OCI-M2 (cell line): ENCODE measurements around the gene ACP1.

ENCODE experiments used
- DNase-seq: peaks from one replicate; lab custom pipeline; 2025; ENCODE audit not compliant: unreplicated experiment; lab: John Stamatoyannopoulos, UW

Gene ACP1

DNA sequence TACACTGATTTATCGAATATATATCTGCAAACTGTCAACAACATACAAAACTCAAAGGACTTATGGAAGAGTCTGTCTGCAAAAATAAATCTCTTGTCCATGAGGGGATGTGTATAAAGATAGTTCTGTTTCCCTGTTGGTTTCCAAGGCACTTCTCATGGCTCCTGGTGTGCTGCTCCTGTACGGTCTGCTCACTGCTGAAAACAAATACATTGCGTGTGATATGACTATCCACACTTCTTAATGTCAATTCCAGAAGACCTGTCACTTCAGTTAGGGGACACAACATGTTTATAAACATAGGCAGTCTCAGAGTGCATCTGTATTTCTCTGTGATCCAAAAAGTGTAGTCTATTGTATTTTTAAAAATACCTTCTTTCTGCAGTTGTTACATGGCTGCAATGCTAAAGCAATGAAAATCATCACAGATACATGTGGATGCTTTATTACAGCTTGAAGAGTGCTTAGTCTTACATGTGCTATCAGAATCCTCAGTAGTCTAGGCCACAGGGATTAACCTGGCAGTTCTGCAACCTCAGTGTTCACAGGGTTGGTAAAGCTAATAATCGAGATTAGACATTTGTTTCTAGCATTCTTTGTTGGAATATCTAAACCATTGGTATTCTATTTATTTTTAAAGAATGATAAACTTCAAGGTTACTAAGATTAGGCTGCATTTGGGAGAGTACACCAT, 15.4 kb downstream of the ACP1 start:
- no peak for DNase-seq

DNA sequence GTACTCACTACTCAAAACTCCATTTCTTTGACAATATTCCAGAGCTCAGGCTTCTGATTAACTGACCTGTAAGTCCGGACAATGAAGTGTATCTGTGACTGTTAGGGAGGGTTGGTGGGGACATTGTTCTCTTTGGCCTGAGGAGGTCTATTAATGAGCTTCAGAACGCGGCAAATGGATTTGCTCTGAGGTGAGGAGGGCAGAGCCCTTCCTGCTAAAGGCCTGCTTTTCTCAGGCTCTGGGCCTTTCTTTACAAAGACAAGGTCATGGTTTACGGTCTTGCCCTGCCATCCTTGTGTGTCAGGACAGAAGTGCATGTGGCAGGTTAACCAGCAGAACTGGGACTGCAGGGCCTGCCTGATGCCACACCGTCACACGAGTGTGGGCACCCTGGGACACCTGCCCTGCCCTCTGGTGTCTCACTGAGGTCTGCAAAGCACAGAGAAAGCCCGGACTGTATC, 15.9 kb downstream of the ACP1 start:
- DNase-seq, result no peak

GRCh38 chr2:281381-281780, 16.6 kb downstream of the ACP1 start:
- no peak for DNase-seq

DNA sequence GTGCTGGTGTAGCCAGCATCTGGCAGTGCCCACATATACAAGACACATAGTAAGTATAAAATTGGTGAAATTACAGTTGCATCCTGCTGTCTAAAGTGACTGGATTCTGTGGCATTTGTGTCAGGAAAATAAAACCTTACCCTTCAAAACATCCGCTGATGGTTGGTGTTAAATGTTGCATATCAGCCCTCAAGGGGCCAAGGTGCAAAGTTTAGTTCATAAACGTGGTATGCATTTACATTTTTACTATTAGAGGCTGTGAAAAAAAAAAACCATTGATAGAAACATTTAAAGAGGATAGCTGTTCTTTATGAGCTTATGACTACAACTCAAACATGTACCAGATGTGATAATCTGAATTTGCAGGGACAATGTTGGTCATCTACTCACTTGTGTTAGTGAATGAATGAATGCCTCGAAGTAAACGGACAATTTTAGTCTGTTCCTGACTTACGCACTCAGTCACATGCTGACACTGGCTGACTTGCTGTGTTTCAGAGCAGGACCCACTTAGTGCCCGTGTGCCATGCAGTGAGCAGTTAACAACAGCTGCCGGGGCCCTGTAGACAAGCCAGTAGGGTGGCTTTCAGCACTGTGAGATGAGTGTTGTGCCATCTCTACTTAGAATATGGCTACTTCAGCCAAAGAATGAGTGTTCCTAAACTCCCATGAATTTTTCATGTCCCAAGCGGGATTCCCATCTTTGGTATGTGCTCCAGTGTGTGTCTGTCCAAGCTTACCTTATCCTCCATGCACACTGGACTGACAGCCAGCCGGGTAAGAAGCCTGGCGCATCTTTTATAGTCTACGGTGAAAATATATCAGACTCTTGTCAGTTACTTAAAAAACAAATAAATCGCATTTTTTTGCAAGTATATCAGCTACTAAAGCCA, 17.9 kb downstream of the ACP1 start:
- DNase-seq, result no peak

DNA sequence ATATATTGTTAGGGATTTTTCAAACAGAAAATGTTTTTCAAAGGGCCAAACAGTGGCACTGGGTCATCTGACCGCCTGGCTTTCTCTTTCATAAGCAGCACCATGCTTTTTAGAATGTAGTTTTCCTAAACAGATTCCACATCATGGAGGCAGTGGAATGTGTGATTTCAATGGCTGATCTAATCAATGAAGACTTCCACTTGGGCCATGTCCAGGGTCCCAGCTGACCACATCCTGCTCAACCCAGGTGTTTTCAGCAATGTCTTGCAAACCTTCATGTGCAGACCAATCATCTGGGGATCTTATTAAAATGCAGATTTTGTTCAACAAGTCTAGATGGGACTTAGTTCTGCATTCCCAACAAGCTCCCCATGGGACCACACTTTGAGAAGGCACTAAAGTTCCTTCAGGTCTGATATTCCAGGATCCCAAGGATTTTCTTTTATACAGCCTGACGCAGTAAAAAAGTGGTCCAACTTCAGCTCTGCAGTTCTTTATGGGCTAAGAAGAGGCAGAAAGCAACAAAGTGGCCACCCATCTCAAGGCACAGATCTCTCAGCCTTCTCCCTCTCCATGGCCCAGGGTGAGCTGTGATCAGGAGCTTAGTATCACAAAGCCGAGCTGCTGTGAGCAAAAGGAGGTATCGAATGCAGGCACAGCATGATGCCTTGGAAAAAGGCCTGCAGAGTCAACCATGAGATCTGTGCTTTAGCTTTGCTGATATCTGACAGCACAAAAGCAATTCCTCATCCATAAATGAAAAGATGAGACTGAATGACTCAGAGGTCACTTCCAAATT, 19.4 kb downstream of the ACP1 start:
- no peak for DNase-seq

- DNase-seq, result no peak
Observed at GRCh38 chr2:284896-285492, 20.2 kb downstream of the ACP1 start.

- no peak for DNase-seq
Observed at GRCh38 chr2:285531-285930, 20.8 kb downstream of the ACP1 start.

DNA sequence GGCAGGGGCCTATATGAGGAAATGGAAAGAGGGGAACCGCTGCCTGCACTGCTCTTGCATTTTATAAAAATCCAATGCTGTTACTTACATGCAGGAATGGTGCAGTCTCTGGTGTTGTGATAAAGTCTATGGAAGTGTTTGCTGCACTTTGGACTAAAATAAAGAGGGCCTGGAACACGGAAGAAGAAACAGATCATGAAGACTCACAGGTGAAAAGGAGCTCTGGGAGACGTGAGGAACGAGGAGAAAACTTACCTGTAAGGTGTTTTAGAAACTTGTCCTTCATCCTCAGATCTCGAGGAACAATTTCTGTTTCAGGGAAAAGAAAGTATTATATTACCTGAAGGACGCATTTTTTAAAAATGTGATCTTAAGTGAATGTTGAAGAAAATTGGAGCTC, 21.3 kb downstream of the ACP1 start:
- no peak for DNase-seq

- DNase-seq, result no peak
Observed at GRCh38 chr2:286774-287392, 22.1 kb downstream of the ACP1 start.

DNA sequence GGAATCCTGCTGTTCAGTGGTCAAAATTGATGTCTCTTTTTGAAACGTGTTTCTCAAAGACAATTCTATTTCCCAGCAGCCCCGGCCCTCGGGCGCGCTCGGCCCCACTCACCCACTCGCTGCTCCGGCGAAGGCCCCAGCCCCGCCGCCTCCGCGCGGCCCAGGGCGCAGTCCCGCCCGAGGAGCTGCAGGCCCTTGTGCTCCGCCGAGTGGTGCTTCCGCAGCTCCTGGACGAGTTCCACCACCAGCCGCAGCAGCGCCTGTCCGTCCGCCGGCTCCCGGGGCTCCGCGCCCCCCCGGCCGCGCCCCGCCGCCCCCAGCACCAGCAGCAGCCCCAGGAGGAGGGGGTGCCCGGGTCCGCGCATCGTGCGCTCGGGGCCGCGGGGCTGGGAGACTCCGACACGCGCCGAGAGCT, 22.7 kb downstream of the ACP1 start:
- no peak for DNase-seq

- DNase-seq, result no peak
Observed at GRCh38 chr2:287911-288757, 23.4 kb downstream of the ACP1 start, which contains the start of gene ALKAL2. Gene ALKAL2 (minus strand): TSS chr2:288091. CDS start chr2:287835, 256 bp downstream.

GRCh38 chr2:288758-289361, 24.1 kb downstream of the ACP1 start:
- DNase-seq, result no peak

GRCh38 chr2:289362-290089, 24.8 kb downstream of the ACP1 start:
- DNase-seq, result peak; percentile 8

DNA sequence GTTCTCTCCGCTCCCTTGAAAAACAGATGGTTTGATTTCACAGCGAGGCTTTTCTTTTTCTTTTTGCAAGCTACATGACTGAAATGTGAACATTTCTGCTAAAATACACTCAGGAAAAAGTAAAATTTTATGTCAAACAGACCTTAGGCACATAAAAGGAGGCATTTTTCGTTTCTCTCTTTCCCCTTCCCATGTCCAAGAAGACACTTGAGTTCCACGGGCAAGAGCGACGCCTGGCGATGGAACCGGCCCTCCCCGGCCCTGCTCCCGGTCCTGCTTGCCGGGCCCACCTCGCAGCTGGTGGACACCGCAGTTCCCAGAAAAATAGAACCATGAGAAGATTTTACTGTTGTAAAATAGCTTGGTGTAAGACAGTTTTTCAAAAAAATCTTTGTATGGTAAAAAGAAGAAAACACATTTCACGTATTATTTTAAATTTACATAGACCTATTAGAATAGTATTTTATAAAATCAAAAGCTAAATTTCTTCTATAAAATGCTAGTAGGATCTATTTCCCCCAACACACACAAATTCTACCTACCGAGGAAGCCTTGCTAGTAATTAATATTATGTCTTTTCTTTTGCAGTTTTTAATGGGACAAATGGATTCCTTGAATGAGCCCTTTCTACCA, 25.5 kb downstream of the ACP1 start:
- DNase-seq, result no peak

GRCh38 chr2:295090-295489, 30.3 kb downstream of the ACP1 start:
- no peak for DNase-seq

GRCh38 chr2:296354-296753, 31.6 kb downstream of the ACP1 start:
- DNase-seq, result no peak

- no peak for DNase-seq
Observed at GRCh38 chr2:305366-305765, 40.6 kb downstream of the ACP1 start.
